HG03103 (cell line): ENCODE measurements around the gene IHH.

ENCODE experiments used
- ATAC-seq: cut with Tn5 transposase; IDR thresholded peaks from one replicate; pipeline ENCODE4 v1.9.1; 2021; ENCODE audit warnings: low read depth; ENCODE audit not compliant: unreplicated experiment

Gene IHH

DNA sequence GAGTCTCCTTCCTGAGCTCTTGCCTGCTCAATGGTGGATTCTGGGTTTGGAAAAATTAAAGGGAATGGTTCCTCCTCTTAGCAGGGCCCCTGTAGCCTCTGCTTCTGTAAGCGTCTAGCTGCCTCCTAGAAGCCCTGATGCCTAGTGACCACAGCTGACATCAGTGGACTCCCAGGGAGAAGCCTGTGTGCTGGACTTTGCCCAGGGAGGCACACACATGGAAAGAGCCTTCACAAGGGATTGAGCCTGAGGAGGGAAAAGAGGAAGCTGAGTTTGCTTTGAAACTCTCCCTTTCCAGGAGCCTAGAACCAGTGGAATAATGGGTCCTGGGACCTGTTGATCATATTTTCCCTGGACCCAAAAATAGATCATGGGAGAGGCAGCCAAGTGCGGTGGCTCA is 18.0 kb downstream of the IHH start:
- ATAC-seq = no peak

DNA sequence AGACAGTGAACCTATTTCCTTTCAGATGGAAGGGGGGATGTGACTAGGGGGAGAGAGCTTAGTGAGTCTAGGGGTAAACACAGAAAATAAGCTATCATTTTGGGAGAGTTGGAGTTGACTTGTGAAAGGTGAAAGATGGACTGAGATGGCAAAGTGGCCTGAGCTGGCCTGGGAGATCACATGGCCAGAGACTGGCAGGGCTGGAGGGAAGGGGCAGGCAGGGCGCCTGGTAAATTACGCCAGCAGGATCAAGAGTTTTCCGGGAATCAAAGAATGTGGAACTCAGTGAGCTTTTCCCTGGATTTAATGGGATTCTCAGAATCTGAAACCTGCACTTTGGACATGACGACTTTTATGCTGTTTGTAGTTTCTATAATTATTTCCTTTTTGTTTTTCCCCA is 18.6 kb downstream of the IHH start:
- no peak for ATAC-seq

GRCh38 chr2:219041252-219041651 is 19.5 kb downstream of the IHH start, which contains the start of gene CFAP65:
Gene CFAP65, minus strand, starts transcription at chr2:219041516. Its CDS starts 2,468 bp downstream, at chr2:219039048.
- ATAC-seq = no peak

DNA sequence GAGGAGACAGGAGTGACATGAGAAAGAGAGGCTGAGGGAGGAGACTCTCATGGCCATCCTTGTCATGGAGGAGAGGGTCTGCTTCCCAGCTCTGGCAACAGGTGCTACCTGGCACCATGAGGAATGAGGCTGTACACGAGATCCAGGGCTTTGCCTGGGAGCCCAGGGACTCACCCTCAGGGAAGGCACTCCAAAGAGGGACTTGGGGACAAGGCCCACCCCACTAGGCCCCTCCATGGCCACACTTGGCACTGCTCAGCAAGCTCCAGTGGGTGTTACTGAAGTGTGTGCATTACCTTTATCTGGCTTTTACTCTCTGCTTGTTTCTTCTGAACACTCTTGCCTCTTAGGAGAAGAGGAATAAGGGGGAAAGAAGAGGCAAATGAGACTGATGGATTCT is 22.1 kb downstream of the IHH start:
- no peak for ATAC-seq

GRCh38 chr2:219037783-219038499 is 22.8 kb downstream of the IHH start:
- ATAC-seq = no peak

GRCh38 chr2:219035942-219036341 is 24.8 kb downstream of the IHH start:
- no peak for ATAC-seq

GRCh38 chr2:219034823-219035222 is 25.9 kb downstream of the IHH start:
- ATAC-seq = no peak

- no peak for ATAC-seq
These were observed 28.5 kb downstream of the IHH start for GRCh38 chr2:219032051-219032745.

- ATAC-seq = no peak
These were observed 29.5 kb downstream of the IHH start for GRCh38 chr2:219031005-219031738.

DNA sequence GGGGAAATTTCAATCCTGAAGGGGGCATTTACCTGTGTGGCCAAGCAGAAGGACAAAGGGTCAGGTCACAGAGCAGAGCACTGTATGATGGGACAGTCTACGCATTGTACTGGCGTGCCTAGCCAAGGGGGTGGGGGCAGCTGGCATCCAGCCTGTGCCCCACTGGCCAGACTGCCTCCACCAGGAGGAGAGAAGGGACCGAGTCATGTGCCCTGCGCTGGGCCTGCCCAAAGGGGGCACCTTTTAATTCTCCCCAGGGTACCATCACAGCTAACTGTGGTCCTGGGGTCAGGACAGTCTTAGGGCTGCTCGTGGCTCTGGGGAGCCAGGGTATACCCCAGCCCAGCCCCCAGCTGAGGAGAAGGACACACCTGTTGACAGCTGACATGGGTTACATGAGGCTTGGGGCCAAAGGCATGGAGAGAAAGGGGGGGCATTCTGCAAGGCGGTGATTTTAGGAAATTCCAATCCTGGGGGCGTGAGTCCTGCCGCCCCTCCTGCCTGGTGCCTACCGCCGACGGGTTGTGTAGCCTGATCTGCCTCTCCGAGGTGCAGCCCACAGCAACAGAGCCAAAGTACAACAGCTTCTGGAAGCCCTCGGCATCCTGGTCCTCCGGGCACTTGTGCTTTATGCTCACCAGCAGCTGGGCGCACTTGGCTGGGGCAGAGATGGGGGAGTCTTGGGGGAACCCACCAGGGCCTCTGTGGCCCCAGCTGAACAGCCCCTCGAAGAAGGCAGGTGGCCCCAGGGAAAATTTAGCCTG is 30.4 kb downstream of the IHH start:
- no peak for ATAC-seq

DNA sequence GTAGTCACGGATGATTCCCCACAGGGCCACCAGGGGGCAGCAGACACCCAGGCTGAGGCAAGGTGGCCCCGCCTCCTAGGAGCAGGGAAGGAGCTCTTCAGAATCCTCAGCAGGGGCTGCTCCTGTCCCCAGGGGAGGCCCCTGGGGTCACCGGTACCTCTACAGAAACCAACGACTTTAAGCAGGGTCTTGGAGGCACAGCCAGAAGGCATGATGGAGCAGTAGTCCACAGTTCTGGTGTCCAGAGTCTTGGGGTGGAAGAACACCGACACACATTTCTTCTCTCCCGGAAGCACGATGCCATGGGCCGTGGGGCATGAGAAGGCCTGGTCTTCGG is 30.9 kb downstream of the IHH start:
- peak; percentile 63 for ATAC-seq

DNA sequence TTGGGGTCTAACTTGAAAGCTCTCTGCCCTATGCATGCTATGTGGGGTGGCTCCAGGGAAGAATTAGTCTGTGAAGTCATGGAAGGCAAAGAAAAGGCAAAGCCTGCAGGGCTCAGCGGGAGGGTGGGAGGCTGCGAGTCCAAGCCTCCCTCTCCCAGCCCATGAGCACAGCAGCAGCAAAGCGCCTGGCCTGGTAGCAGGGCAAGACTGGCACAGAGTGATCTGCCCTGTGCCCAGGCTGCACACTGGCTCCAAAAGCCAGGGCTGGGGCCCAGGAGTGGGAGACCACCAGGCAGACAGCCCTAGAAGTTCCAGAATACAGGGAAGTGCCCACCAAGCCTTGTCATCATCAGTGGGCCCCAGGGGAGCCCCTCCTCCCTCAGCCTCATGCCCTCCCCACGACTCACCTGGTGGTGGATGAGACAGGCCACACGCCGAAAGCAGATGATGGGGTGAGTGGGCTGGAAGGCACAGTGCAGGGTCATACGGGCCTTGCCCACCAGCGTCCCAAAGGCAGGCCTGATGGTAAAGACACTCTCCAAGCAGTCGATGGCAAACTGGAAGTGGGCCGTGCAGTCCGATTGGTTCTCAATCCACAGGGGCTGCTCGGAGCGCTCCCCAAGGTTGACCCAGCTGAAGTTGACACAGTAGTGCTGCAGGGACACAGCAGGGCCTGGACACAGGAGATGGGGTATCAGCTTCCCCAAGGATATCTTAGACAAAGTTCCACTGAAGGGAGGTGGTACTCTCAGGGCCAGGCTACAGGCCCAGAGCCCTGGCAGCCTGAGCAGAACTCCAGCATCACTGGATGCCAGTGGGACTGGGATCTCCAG is 31.5 kb downstream of the IHH start:
- no peak for ATAC-seq

- no peak for ATAC-seq
These were observed 32.6 kb downstream of the IHH start for GRCh38 chr2:219028141-219028540.

DNA sequence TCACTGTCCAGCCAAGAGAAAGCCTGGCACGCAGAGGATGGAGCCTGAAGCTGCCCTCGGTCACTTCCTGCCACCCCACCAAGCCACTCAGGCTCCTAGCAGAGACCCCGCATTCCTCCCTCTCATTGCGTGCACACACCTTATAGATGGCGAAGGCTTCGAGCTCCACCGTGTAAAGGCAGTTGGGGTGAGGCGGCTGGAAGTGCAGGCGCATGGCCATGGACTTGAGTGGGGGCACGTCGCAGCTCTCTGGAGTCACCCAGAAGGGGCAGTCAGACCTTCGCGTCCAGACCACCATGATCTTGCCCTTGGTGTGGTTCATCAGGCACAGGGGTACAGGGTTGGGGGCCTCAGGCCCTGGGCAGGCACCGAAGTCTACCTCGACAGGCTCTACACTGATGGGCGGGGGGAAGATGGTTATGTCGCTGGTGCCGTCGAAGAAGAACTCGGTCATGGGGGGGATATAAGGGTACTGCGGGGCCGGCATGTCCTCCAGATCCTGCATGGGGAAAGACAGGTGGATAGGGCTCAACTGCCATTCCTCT is 33.1 kb downstream of the IHH start:
- no peak for ATAC-seq

- no peak for ATAC-seq
These were observed 33.8 kb downstream of the IHH start for GRCh38 chr2:219026946-219027345.

DNA sequence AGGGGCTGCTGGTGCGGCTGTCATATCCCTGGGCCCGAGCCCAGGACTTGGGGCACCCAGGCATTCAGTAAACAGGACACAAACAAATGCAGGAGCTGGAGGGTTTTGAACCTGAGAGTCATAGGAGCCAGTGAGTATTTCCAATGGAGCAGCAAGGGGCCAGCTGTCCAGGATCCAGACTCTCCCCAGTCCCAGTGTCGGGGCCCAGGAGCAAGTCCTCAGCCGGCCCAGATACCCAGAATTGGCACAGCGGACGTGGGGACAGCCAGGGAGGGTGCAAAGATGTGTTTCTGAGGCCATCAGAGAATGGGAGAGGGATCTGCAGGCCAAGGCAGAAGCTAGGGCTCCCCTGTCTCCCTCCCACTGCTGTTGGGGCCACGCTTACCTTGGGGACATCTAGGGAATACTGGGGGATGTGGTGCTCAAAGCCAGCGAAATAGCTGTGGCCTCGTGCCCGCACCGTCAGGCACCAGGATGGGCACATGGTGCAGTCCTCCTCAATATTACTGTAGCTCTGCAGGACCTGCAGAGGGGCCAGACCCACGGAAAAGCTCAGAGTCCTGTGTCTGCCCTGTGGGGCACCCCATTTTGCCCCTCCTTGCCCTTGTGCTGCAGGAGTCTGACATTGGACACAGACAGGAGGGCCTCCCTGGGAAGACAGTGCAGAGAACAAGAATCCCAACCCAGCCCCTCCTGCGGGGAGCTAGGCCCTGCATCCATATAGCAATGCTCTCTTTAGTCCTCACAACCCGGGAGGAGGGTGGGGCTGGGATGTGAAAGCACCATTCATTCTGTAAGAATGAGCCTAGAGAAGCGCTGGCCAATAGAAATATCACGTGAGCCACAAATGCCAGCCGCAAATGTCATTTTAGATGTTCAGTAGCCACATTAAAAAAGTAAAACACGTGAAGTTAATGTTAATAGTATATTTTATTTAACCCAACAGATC is 34.8 kb downstream of the IHH start:
- ATAC-seq = no peak

GRCh38 chr2:219024059-219024458 is 36.7 kb downstream of the IHH start:
- no peak for ATAC-seq

GRCh38 chr2:219023045-219023605 is 37.6 kb downstream of the IHH start:
- ATAC-seq = no peak
